Activated CD4-positive, alpha-beta T cell treated with anti-CD3 and anti-CD28 coated beads, Interleukin-2, Interleukin-6, amounts not matched to agents 100 ng/mL and 50 ng/mL, durations not matched to agents 16 hours and 8 hours (primary cell): ENCODE measurements around the gene SF3B6.

ENCODE experiments used
- DNase-seq: peaks from one replicate; pipeline ENCODE4 v3.0.0-alpha.2; 2020

Gene SF3B6

DNA sequence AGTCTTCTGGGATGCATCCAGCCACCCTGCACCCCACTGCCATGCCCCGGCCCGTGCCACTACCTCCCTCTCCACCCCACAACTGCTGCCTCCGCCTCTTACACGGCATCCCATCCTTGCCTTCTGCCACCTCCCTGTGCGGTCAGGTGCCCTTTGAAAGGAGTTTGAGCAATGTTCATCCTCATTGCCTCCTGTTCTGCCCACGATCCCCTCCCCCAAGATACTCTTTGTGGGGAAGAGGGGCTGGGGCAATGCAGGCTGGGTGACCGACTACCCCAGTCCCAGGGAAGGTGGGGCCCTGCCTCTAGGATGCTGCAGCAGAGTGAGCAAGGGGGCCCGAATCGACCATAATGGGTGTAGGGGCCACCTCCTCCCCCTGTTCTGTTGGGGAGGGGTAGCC lies 57.9 kb downstream of the SF3B6 start:
- DNase-seq, result no peak

GRCh38 chr2:24017711-24018110 lies 58.4 kb downstream of the SF3B6 start:
- no peak for DNase-seq
